K562 treated with DMSO at 1 percent for 4 hours (cell line): Measurements from ENCODE around the gene UNC93A. TPM values are rescaled to one million over a fixed set of nuclear protein-coding genes. Genes with fewer than 3 reads are reported as not detected.

Experiments used
- total RNA-seq: library from RNA; unstranded; fragments of 300-600 nt; gene quantifications from 2 replicates; pipeline ENCODE4 v1.2.3, GENCODE V29; 2022; ENCODE audit not compliant: insufficient read depth

Gene UNC93A
- not detected in 2 replicates for total RNA-seq

DNA sequence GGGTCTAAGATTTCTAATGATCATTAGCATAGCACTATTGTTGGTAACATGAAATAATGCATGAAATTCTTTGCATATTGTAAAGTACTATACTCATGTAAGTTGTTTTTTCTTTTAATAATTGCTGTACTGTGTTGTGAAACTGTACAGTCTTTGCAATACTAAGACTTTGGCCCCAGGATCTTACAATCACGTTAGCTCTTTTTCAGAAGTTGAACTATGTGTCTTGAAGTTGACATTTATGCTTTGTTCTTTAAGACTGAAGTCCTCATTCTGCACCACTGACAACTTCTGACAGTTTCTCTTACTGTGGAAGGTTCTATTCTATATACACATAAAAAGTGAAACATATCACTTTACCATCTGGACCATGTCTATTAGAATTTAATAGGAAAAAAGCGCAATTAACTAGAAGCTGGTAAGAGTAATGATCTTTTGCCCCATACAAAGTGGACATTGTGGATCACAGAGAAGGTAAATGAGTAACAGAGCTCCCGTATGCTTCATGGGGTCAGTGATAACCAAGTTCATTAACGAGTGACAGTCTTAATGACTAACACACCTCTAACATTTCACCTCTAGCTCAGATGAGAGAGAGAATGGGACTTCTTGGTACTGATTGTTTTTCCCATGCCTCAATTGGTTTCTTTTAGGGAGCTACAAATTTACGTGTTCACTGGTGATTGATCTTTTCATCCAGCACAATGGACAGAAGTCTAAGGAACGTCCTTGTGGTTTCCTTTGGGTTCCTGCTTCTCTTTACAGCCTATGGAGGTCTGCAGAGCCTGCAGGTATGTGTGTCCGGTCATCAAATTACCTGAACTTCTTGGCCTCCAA is at the start of gene UNC93A:
Gene UNC93A (plus strand): TSS at position 530 of the 837 bp plus-strand sequence. CDS start 175 bp downstream, at position 705.

Other genes starting within 250 kb of the UNC93A start
- not detected in 2 replicates for gene CCR6, start 168.2 kb upstream of the UNC93A start, total RNA-seq
- not detected in 2 replicates for gene GPR31, start 133.3 kb upstream of the UNC93A start, total RNA-seq
- gene TTLL2, start 33.8 kb downstream of the UNC93A start, total RNA-seq, result not detected in 2 replicates